HG03175 (cell line): Measurements from ENCODE around the gene UHMK1.
"Not testable (repeated sequence)": the region's sequence is repeated elsewhere in the genome, so short reads cannot be mapped to it uniquely, and the experiment has no call there.

Source experiments
- ATAC-seq: cut with Tn5 transposase; IDR thresholded peaks from one replicate; pipeline ENCODE4 v1.9.1; 2021; ENCODE audit warnings: mild to moderate bottlenecking, moderate library complexity; ENCODE audit not compliant: unreplicated experiment

UHMK1 gene

GRCh38 chr1:162497723-162498495, at the start of gene UHMK1:
TSS of gene UHMK1 (plus strand) at chr1:162497818. CDS start at chr1:162498001, 183 bp downstream.
- peak; percentile 98 for ATAC-seq

- not testable (repeated sequence) for ATAC-seq
These were observed 43.3 kb upstream of the UHMK1 start for GRCh38 chr1:162454361-162454760.

DNA sequence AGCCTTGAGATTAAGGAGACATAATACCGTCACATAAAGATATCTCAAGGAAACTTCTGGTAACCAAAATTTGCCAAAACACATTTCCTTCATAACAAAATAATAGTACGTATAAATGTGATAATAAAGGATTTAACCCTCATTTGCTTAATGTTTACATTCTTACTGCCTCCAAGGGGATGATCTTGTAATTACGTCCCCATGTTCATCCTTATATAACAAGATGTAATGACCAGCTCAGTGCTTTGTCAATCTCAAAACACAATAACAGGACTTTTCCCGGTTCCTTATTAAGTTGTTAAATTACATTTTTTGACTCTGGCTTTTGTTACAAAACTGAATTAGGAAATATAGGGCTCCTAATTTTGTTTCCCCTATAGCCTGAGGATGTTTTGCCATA, 41.3 kb upstream of the UHMK1 start:
- no peak for ATAC-seq

- no peak for ATAC-seq
These were observed 39.4 kb upstream of the UHMK1 start for GRCh38 chr1:162458236-162458635.

DNA sequence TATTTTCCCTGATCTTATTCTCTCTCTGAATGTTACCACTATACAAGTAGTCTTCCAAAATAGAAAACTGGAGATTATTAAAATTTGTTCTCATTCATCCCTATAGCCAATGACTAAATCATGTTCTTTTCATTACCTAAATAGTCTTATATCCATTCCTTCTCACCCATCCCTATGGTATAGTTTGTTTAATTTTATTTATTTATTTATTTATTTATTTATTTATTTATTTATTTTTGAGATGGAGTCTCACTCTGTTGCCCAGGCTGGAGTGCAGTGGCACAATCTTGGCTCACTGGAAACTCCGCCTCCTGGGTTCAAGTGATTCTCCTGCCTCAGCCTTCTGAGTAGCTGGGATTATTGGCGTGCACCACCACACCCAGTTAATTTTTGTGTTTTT, 35.2 kb upstream of the UHMK1 start:
- ATAC-seq, result not testable (repeated sequence)

- ATAC-seq, result no peak
These were observed 34.6 kb upstream of the UHMK1 start for GRCh38 chr1:162463021-162463420.

GRCh38 chr1:162466797-162467196, 30.8 kb upstream of the UHMK1 start:
- no peak for ATAC-seq

- ATAC-seq, result no peak
These were observed 27.4 kb upstream of the UHMK1 start for GRCh38 chr1:162470216-162470615.

DNA sequence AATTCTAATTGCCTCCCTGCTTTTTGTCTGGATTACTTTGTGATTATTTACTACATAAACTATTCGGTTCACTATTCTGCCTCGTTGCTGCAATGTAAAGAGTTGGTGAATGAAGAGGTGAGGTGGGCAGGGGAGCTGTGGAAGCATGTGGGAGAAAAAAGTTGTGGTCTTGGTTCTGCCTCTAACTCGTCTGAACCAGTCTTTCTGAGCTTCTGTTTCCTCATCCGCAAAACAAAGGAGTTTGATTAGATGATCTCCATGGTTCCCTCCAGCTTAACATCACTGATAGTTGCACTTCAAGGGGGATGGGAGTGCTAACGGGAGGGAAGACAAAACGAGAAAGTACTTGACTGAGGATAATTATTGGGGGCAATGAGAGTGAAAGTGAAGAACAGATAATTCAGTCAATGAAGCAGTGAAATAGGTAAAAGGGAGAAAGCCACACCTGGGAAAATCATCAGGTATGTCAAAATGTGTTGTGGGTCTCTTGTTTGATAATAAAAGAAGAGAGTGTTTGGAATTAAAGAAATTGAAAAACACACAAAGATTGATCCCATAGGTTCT, 26.2 kb upstream of the UHMK1 start:
- no peak for ATAC-seq

DNA sequence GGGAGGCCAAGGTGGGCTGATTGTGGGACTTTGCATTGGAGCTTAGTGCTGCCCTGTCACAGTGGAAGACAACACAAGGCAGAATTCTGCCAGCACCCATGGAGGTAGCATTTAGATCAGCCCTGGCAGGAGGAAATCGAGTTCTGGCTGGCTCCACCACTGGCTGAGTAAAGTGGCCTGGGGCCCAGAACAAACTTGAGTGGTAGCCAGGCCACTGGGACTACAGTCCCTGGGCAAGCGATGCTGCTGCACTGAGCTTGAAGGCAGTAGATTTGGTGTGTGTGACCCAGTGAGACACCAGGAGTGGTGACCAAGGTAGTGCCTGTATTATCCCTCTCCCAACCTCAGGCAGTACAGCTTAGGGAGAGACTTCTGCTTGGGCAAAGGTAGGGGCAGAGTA, 22.5 kb upstream of the UHMK1 start:
- ATAC-seq, result no peak

GRCh38 chr1:162475539-162476185, 22.0 kb upstream of the UHMK1 start:
- ATAC-seq, result no peak

DNA sequence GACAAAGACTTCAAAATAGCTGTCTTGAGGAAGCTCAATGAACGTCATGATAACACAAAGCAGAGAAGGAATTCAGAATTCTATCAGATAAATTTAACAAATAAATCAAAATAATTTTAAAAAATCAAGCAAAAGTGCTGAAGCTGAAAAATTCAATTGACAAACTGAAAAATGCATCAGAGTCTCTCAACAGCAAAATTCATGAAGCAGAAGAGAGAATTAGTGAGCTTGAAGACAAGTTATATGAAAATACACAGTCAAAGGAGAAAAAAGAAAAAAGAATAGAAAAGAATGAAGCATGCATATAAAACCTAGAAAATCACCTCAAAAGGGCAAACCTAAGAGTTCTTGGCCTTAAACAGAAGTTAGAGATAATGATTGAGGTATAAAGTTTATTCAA, 21.0 kb upstream of the UHMK1 start:
- no peak for ATAC-seq

DNA sequence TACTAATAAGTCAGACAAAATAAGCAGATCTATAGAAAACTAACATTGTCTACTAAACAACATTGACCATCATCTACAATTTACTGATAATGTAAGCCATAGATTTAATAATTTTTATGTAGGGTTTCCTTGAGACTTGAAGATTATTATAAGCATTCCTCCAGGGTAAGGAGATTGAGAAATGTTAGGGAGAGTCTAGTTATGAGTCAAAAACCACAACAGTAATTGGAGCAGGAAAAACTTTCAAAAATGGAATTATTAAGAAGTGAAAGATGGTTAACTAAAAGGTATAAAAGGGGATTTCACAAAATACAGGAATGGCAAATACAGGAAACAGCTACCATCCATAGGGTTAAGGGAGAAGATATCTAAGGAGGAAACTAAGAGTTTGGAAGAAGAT, 12.4 kb upstream of the UHMK1 start:
- no peak for ATAC-seq

GRCh38 chr1:162487241-162487640, 10.4 kb upstream of the UHMK1 start:
- no peak for ATAC-seq

- no peak for ATAC-seq
These were observed 9.4 kb upstream of the UHMK1 start for GRCh38 chr1:162488219-162488618.

DNA sequence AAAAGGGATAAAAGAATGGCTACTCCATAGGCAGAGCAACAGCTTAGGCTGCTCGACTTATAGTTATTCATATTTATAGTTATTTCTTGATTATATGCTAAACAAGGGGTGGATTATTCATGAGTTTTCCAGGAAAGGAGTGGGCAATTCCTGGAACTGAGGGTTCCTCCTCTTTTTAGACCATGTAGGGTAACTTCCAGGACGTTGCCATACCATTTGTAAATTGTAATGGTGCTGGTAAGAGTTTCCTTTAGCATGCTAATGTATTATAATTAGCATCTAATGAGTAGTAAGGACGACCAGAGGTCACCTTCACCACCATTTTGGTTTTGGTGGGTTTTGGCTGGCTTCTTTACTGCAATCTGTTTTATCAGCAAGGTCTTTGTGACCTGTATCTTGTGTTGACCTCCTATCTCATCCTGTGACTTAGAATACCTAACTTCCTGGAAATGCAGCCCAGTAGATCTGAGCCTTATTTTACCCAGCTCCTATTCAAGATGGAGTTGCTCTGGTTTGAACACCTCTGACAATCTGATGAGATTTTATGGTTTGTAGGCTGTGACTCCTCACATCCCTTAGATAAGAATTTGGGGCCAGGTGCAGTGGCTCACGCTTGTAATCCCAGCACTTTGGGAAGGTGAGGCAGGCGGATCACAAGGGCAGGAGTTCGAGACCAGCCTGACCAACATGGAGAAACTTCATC, 1.9 kb upstream of the UHMK1 start:
- not testable (repeated sequence) for ATAC-seq

- no peak for ATAC-seq
These were observed 405 bp upstream of the UHMK1 start for GRCh38 chr1:162497104-162497722.

DNA sequence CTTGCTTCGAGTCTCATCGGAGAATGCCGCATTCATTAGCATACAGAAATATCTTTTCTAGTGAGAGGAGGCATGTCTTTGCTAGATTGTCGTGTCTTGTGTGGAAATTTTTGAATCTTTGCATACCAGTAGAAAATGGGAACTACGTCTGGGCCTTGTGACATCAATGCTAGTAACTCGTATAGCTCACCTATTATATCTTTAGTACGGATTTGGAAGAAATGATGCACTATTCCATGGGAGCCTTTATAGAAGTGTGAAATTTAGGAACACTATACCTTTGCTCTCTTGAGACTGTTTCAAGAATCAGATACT, 835 bp downstream of the UHMK1 start:
- peak; percentile 13 for ATAC-seq

DNA sequence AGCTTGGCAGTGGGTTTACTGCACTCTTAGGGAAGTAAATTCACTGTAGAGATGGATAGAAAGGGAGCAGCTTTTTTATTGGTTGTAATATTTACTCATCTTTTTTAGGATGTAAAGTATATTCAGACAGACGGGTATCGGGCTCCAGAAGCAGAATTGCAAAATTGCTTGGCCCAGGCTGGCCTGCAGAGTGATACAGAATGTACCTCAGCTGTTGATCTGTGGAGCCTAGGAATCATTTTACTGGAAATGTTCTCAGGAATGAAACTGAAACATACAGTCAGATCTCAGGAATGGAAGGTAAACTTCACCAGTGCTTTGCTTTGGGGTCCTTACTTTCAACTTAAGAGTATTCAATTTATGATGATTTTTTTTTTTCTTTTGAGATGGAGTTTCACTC, 3.2 kb downstream of the UHMK1 start:
- no peak for ATAC-seq

DNA sequence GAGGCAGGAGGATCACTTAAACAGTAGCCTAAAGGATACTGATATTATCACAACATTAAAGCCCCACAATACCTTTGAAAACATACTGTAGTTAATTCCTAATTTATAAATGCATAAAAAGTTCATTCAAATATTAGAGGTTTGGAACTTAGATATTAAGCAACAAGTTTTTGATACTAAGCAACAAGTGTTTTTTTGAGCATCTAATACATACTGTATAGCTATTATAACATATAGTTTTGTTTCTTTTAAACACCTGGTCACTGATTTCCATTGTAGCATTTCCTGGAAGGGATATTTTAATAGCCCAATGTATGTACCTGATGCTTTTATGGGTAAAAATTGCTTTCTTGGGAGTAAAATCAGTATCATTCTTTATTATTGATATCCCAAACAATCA, 4.5 kb downstream of the UHMK1 start:
- no peak for ATAC-seq

GRCh38 chr1:162502928-162503327, 5.3 kb downstream of the UHMK1 start:
- no peak for ATAC-seq
